Upper lobe of left lung (tissue), 6 donors: ENCODE results near the gene ELOB. TPM values are rescaled to one million over a fixed set of nuclear protein-coding genes. Genes with fewer than 3 reads are reported as not detected.

ENCODE experiments used
- ATAC-seq, 2 donors: fragments of 200-7000 bp; cut with Tn5 transposase; one replicate each; pipeline ENCODE4 v1.9.1; 2022; ENCODE audit warnings: mild to moderate bottlenecking in 2 of 2, moderate library complexity in 2 of 2; ENCODE audit not compliant: low FRiP score in 2 of 2
- DNase-seq, 2 donors: peaks; one replicate each; pipeline ENCODE4 v3.0.0-alpha.2; 2019 to 2020
- H3K27ac ChIP-seq, 4 donors: fragments of 200-600 bp; sonication (generic); one replicate each; pipeline ENCODE4 v1.5.1; 2016 to 2019
- H3K27me3 ChIP-seq, 4 donors: fragments of 200-600 bp; sonication (generic); one replicate each; pipeline ENCODE4 v1.5.1; 2017 to 2019
- H3K36me3 ChIP-seq, 4 donors: fragments of 200-600 bp; sonication (generic); one replicate each; pipeline ENCODE4 v1.5.1; 2016 to 2019
- H3K4me1 ChIP-seq, 4 donors: fragments of 200-600 bp; sonication (generic); one replicate each; pipeline ENCODE4 v1.5.1; 2018 to 2019
- H3K4me3 ChIP-seq, 4 donors: fragments of 200-600 bp; sonication (generic); one replicate each; pipeline ENCODE4 v1.5.1; 2017 to 2019; ENCODE audit warnings: mild to moderate bottlenecking in 2 of 4, moderate library complexity in 1 of 4
- H3K9me3 ChIP-seq, 4 donors: fragments of 200-600 bp; sonication (generic); one replicate each; pipeline ENCODE4 v1.5.1; 2018 to 2019
- EP300 ChIP-seq, 4 donors: sonication (generic); formaldehyde crosslinking; IDR thresholded peaks; one replicate each; pipeline ENCODE4 v1.5.1; 2017; ENCODE audit warnings: antibody characterized with exemption in 4 of 4, control low read depth in 2 of 4
- POLR2A ChIP-seq, 4 donors: fragments of 450-650 bp; IDR thresholded peaks; one replicate each; pipeline ENCODE4 v1.5.1; 2016 to 2017; ENCODE audit warnings: antibody characterized with exemption in 4 of 4, mild to moderate bottlenecking in 2 of 4
- POLR2AphosphoS5 ChIP-seq, 2 donors: sonication (generic); formaldehyde crosslinking; IDR thresholded peaks; one replicate each; pipeline ENCODE4 v1.5.1; 2017; ENCODE audit warnings: antibody characterized with exemption in 2 of 2
- WGBS, 2 donors: methylation state at CpG; one replicate each; pipeline ENCODE4 v1.1.5; 2017 to 2018; 5-methylcytosine and 5-hydroxymethylcytosine counted together
- total RNA-seq, 6 donors: library from RNA; depleted of rRNA in 4 of 6; stranded (reverse); fragments of >200 nt in 4 of 6; gene quantifications; one replicate each; pipeline versions ENCODE4 v1.1.0 to v1.2.1, GENCODE V29; 2016 to 2021
- TF ChIP-seq, protein P1 (sequence below), 6 experiments: fragments of 450-650 bp in 4 of 6; fragments of 200-600 bp in 2 of 6; sonication (generic) in 2 of 6; IDR thresholded peaks; one replicate each; pipeline ENCODE4 v1.5.1; 2016 to 2019; ENCODE audit warnings: antibody characterized with exemption in 6 of 6
- donor health status: DM: no; HTN: no; CAD: no; lungs with moderate emphysema.
- donor health status: DM: no; HTN: yes; CAD: no; lungs with severe emphysema.

The ELOB gene
- total RNA-seq: 100 to 1,000 TPM in 5 of 6 donors, 10 to 100 TPM in 1; 73.3 to 245 (median 145) TPM

DNA sequence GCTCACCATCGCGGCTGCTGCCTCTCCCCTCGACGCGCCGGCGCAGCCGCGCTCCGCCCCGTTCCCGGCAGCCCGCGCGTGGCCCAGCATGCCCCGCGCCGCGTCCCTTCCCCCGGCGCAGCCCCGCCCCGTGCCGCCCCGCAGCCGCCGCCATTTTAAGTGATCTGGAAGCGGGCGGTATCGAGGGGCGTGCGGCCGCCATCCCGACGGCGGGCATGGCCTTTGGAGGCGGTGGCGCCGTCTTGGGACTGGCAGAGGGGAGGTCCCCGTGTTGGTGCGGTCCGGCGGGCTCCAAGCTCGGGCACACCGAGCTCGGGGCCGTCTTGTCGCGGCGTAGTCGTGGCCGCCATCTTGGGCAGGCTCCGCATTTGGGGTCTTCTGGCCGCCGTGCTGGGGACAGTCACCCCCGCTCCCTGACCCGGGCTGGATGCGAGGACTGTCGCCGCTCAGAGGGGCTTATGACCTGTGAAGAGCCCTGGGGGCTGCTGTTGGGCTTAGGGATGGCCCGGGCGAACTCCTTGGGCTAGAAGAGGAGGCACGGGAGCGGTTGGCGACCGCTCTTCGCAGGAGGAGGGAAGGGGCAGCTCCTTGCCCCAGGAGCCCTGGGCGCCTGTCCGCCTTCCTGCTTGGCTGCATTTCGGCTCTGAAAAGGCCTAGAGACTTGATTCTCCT is at the start of gene ELOB:
Gene ELOB, minus strand, starts transcription at position 50 of the 672 bp plus-strand sequence. Its CDS starts 41 bp downstream, at position 9.
- Histone ChIP-seq H3K27me3 (no peaks in the 10 kb centered on the region), H3K36me3 (peaks cover 0 to 31% (median 11%) of the 10 kb centered on the region in 4 donors), H3K4me1 (peaks cover 20 to 31% (median 23%) of the 10 kb centered on the region in 4 donors), H3K9me3 (no peaks in the 10 kb centered on the region), H3K4me3 (peak within 1 kb of the TSS; percentile 68 to 97 (median 96)), H3K27ac (peak within 1 kb of the TSS; percentile 99 to 100 (median 100))
- TF ChIP-seq, protein P1, sequence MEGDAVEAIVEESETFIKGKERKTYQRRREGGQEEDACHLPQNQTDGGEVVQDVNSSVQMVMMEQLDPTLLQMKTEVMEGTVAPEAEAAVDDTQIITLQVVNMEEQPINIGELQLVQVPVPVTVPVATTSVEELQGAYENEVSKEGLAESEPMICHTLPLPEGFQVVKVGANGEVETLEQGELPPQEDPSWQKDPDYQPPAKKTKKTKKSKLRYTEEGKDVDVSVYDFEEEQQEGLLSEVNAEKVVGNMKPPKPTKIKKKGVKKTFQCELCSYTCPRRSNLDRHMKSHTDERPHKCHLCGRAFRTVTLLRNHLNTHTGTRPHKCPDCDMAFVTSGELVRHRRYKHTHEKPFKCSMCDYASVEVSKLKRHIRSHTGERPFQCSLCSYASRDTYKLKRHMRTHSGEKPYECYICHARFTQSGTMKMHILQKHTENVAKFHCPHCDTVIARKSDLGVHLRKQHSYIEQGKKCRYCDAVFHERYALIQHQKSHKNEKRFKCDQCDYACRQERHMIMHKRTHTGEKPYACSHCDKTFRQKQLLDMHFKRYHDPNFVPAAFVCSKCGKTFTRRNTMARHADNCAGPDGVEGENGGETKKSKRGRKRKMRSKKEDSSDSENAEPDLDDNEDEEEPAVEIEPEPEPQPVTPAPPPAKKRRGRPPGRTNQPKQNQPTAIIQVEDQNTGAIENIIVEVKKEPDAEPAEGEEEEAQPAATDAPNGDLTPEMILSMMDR (IDR thresholded peaks at IDR 0.05): peak in 2 of 6 experiments; percentile 8 to 11
- TF ChIP-seq POLR2A (IDR thresholded peaks at IDR 0.05): peak in 2 of 4 donors; percentile 78 to 89
- peak in 1 of 4 donors; percentile 38 for TF ChIP-seq EP300 (IDR thresholded peaks at IDR 0.05)
- peak; percentile 82 to 96 for TF ChIP-seq POLR2AphosphoS5 (IDR thresholded peaks at IDR 0.05)
- peak; percentile 91 to 96 for ATAC-seq
- DNase-seq: peak; percentile 89 to 99
- 1% methylated on average over 15 of the region's 70 CpGs; no CpG with 5 or more reads in 1 of the 2 donors for WGBS, 2 donors

DNA sequence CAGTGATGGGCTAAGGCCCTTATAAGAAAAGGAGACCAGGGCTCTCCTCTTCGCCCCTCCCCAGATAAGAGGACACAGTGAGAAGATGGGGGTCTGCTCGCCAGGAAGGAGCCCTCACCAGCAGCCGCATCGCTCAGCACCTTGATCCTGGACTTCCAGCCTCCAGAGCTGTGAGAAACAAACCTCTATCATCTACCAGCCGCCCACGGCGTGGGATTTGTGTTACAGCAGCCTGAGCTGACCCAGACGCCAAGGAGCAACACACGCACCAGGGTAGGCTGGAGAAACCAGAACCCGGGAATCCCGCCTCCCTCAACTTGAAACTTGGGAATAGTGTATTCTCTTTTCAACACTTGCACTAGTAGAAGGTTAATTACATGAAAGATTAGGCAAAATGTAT is 48.8 kb upstream of the ELOB start:
- no peak for ATAC-seq
- H3K27me3 ChIP-seq: no peaks in the 10 kb centered on the region
- H3K9me3 ChIP-seq: no peaks in the 10 kb centered on the region
- peaks cover 0 to 12% (median 4%) of the 10 kb centered on the region in 4 donors for H3K4me1 ChIP-seq
- WGBS, 2 donors: 76 to 83% methylated on average over 10 to 11 of the region's 11 CpGs
- no peak overlapping the region for H3K27ac ChIP-seq
- no peak overlapping the region for H3K4me3 ChIP-seq
- no peaks in the 10 kb centered on the region for H3K36me3 ChIP-seq
- no peak for DNase-seq
- TF ChIP-seq POLR2AphosphoS5 (IDR thresholded peaks at IDR 0.05): no peak
- no peak for TF ChIP-seq POLR2A (IDR thresholded peaks at IDR 0.05)
- TF ChIP-seq EP300 (IDR thresholded peaks at IDR 0.05): no peak
- TF ChIP-seq, protein P1 (IDR thresholded peaks at IDR 0.05): no peak

DNA sequence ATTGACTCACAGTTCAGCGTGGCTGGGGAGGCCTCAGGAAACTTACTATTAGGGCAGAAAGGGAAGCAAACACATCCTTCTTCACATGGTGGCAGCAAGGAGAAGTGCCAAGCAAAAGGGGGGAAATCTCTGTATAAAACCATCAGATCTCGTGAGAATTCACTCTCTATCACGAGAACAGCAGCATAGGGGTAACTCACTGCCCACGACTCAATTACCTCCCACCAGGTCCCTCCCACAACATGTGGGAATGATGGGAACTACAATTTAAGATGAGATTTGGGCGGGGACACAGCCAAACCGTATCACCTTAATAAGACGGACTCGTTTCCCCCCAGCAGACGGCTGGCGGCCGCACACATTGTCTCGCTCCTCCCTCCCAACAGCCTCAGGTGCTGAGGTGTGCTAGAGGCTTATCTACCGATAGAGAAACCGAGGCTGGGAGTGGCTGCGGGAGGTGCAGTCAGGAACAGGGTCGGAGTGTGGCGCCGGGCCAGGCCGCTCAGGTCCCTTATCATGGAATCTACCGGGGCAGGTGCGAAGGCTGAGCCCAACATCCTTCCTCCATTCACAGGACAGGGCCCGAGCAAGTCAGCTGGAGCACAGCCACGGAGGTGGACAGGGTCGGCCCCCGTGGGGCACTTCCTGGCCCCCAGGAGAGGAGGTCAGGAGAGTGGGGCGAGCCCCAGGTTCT is 48.1 kb upstream of the ELOB start:
- Histone ChIP-seq H3K4me1 (peaks cover 0 to 7% (median 3%) of the 10 kb centered on the region in 4 donors), H3K4me3 (no peak overlapping the region), H3K27me3 (no peaks in the 10 kb centered on the region), H3K27ac (no peak overlapping the region), H3K36me3 (no peaks in the 10 kb centered on the region), H3K9me3 (no peaks in the 10 kb centered on the region)
- ATAC-seq (no peak), DNase-seq (peak in 1 of 2 donors; percentile 83)
- no peak for TF ChIP-seq POLR2A (IDR thresholded peaks at IDR 0.05)
- no peak for TF ChIP-seq POLR2AphosphoS5 (IDR thresholded peaks at IDR 0.05)
- TF ChIP-seq, protein P1 (IDR thresholded peaks at IDR 0.05): no peak
- no peak for TF ChIP-seq EP300 (IDR thresholded peaks at IDR 0.05)
- WGBS, 2 donors: 75 to 78% methylated on average over 18 to 26 of the region's 26 CpGs

DNA sequence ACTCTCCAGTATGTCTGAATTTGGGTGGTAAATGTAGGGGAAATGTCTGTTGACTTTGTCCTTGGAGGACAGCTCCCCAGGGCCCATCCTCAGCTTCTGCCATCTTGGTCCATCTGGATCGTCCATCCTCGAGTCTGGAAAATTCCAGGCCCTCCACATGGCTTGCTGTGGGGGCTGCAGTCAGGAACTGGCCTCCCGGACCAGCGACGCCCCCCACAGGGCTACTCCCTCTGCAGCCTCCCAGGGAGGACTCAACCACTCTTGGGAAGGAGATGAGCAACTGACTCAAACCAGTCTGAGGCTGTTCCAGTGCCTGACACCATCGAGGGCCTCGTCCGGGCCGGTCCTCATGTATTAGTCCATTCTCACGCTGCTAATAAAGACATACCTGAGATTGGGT is 47.5 kb upstream of the ELOB start:
- DNase-seq: no peak
- H3K4me1 ChIP-seq: peaks cover 0 to 4% (median under 1%) of the 10 kb centered on the region in 4 donors
- WGBS, 2 donors: 76 to 89% methylated on average over 8 to 10 of the region's 10 CpGs
- H3K27me3 ChIP-seq: no peaks in the 10 kb centered on the region
- ATAC-seq: no peak
- no peaks in the 10 kb centered on the region for H3K36me3 ChIP-seq
- H3K4me3 ChIP-seq: no peak overlapping the region
- TF ChIP-seq, protein P1 (IDR thresholded peaks at IDR 0.05): no peak
- H3K27ac ChIP-seq: no peak overlapping the region
- no peaks in the 10 kb centered on the region for H3K9me3 ChIP-seq
